Mesenchymal stem cell (in vitro differentiated cells and primary cell): Measurements from ENCODE around the gene FADS6.

Experiments
- DNase-seq: peaks from one replicate; pipeline ENCODE4 v3.0.0-alpha.2; 2013
- H2AFZ ChIP-seq: one replicate; pipeline ENCODE4 v1.6.1; 2013; ENCODE audit warnings: low read depth, mild to moderate bottlenecking, control low read depth, inconsistent platforms, low read length, moderate library complexity
- H2AK5ac ChIP-seq: 2 replicates; pipeline ENCODE4 v1.6.1; 2013; ENCODE audit warnings: low read length, moderate library complexity, mild to moderate bottlenecking, inconsistent platforms; ENCODE audit not compliant: severe bottlenecking
- H2BK120ac ChIP-seq: one replicate; pipeline ENCODE4 v1.6.1; 2013; ENCODE audit warnings: low read depth, mild to moderate bottlenecking, inconsistent platforms, low read length, moderate library complexity
- H2BK12ac ChIP-seq, 2 experiments: one replicate each; pipeline ENCODE4 v1.6.1; 2013; ENCODE audit warnings: inconsistent platforms in 2 of 2, low read length in 2 of 2, mild to moderate bottlenecking in 2 of 2, moderate library complexity in 2 of 2, control low read depth in 1 of 2
- H2BK15ac ChIP-seq: one replicate; pipeline ENCODE4 v1.6.1; 2013; ENCODE audit warnings: mild to moderate bottlenecking, low read depth, inconsistent platforms; ENCODE audit not compliant: poor library complexity, severe bottlenecking
- H2BK5ac ChIP-seq: 2 replicates; pipeline ENCODE4 v1.6.1; 2013; ENCODE audit warnings: low read depth, mild to moderate bottlenecking, low read length, control low read depth, inconsistent platforms; ENCODE audit not compliant: poor library complexity, severe bottlenecking
- H3K14ac ChIP-seq, 2 experiments: one replicate each; pipeline ENCODE4 v1.6.1; 2013; ENCODE audit warnings: inconsistent platforms in 2 of 2, low read length in 2 of 2, control low read depth in 1 of 2, mild to moderate bottlenecking in 1 of 2, moderate library complexity in 1 of 2
- H3K18ac ChIP-seq, 2 experiments: one replicate each; pipeline ENCODE4 v1.6.1; 2013; ENCODE audit warnings: inconsistent platforms in 2 of 2, low read length in 2 of 2, control low read depth in 1 of 2, low read depth in 1 of 2, mild to moderate bottlenecking in 1 of 2
- H3K23ac ChIP-seq, 2 experiments: one replicate each; pipeline ENCODE4 v1.6.1; 2013; ENCODE audit warnings: inconsistent platforms in 2 of 2, low read length in 2 of 2, mild to moderate bottlenecking in 2 of 2, moderate library complexity in 2 of 2, control low read depth in 1 of 2
- H3K27ac ChIP-seq: 2 replicates; pipeline ENCODE4 v1.5.1; 2013; ENCODE audit warnings: mild to moderate bottlenecking, moderate library complexity, low read length, control low read depth, inconsistent platforms; ENCODE audit not compliant: poor library complexity, severe bottlenecking
- H3K27me3 ChIP-seq, 2 experiments: 2 replicates each; pipeline versions ENCODE4 v1.6.1 to v1.7.0; 2013; ENCODE audit warnings: low read length in 2 of 2, mild to moderate bottlenecking in 2 of 2, moderate library complexity in 2 of 2, control low read depth in 1 of 2, inconsistent platforms in 1 of 2; ENCODE audit not compliant: control insufficient read depth in 1 of 2, insufficient read depth in 1 of 2
- H3K36me3 ChIP-seq, 2 experiments: 2 replicates each; pipeline versions ENCODE4 v1.6.1 to v1.7.0; 2013; ENCODE audit warnings: low read length in 2 of 2, control low read depth in 1 of 2, inconsistent platforms in 1 of 2, low read depth in 1 of 2, mild to moderate bottlenecking in 1 of 2; ENCODE audit not compliant: insufficient read depth in 2 of 2, control insufficient read depth in 1 of 2
- H3K4ac ChIP-seq, 2 experiments: one replicate each; pipeline ENCODE4 v1.6.1; 2013; ENCODE audit warnings: inconsistent platforms in 2 of 2, low read length in 2 of 2, mild to moderate bottlenecking in 2 of 2, moderate library complexity in 2 of 2, control low read depth in 1 of 2, low read depth in 1 of 2
- H3K4me1 ChIP-seq: 2 replicates; pipeline ENCODE4 v1.6.1; 2013; ENCODE audit warnings: low read depth, low read length, control low read depth; ENCODE audit not compliant: control insufficient read depth, insufficient read depth
- H3K4me2 ChIP-seq: 2 replicates; pipeline ENCODE4 v1.6.1; 2013; ENCODE audit warnings: low read length, mild to moderate bottlenecking, inconsistent platforms; ENCODE audit not compliant: poor library complexity, severe bottlenecking
- H3K4me3 ChIP-seq, 2 experiments: 2 replicates each; pipeline versions ENCODE4 v1.5.1 to v1.7.0; 2013; ENCODE audit warnings: low read length in 2 of 2, mild to moderate bottlenecking in 2 of 2, control low read depth in 1 of 2, low read depth in 1 of 2; ENCODE audit not compliant: insufficient read depth in 1 of 2
- H3K79me1 ChIP-seq: replicated peaks from 2 replicates; pipeline ENCODE4 v1.6.1; 2013; ENCODE audit warnings: mild to moderate bottlenecking, control low read depth, low read length, inconsistent platforms; ENCODE audit not compliant: poor library complexity, severe bottlenecking
- H3K9ac ChIP-seq: 2 replicates; pipeline ENCODE4 v1.7.0; 2013; ENCODE audit warnings: mild to moderate bottlenecking, low read length, moderate library complexity
- H3K9me3 ChIP-seq: 2 replicates; pipeline ENCODE4 v1.7.0; 2013; ENCODE audit warnings: mild to moderate bottlenecking, low read length; ENCODE audit not compliant: control insufficient read depth
- H4K8ac ChIP-seq: one replicate; pipeline ENCODE4 v1.6.1; 2013; ENCODE audit warnings: inconsistent platforms, mild to moderate bottlenecking, low read length, moderate library complexity
- H4K91ac ChIP-seq: one replicate; pipeline ENCODE4 v1.6.1; 2013; ENCODE audit warnings: mild to moderate bottlenecking, low read length, inconsistent platforms
- WGBS: methylation state at CpG from one replicate; pipeline ENCODE4 v1.1.7; 2013; ENCODE audit warnings: mixed read lengths; 5-methylcytosine and 5-hydroxymethylcytosine counted together

The FADS6 gene

GRCh38 chr17:74938194-74938950 lies 44.9 kb upstream of the FADS6 start:
- Histone ChIP-seq H2BK5ac (no peak overlapping the region), H3K4me2 (no peak overlapping the region), H4K8ac (no peak overlapping the region), H3K4me3 (no peak overlapping the region), H3K4me1 (peaks cover 6% of the 10 kb centered on the region), H3K14ac (no peak overlapping the region), H3K4ac (no peak overlapping the region), H3K79me1 (no peaks in the 10 kb centered on the region), H3K23ac (no peak overlapping the region), H3K36me3 (no peaks in the 10 kb centered on the region), H4K91ac (no peak overlapping the region), H3K9ac (no peak overlapping the region), H3K9me3 (no peaks in the 10 kb centered on the region), H2BK12ac (no peak overlapping the region), H3K18ac (no peak overlapping the region), H3K27ac (no peak overlapping the region), H2AFZ (no peak overlapping the region), H3K27me3 (peaks cover 82 to 90% of the 10 kb centered on the region in 2 experiments), H2BK120ac (no peak overlapping the region), H2BK15ac (no peak overlapping the region), H2AK5ac (no peak overlapping the region)
- 66% methylated on average over 8 of the region's 8 CpGs for WGBS
- no peak for DNase-seq

GRCh38 chr17:74937064-74938051 lies 43.9 kb upstream of the FADS6 start:
- Histone ChIP-seq H2BK120ac (no peak overlapping the region), H3K9me3 (no peaks in the 10 kb centered on the region), H3K4me2 (no peak overlapping the region), H3K23ac (no peak overlapping the region), H4K8ac (no peak overlapping the region), H2BK5ac (no peak overlapping the region), H2BK15ac (no peak overlapping the region), H3K27ac (no peak overlapping the region), H3K27me3 (peaks cover 85 to 94% of the 10 kb centered on the region in 2 experiments), H3K4ac (no peak overlapping the region), H3K4me3 (no peak overlapping the region), H3K4me1 (peaks cover 6% of the 10 kb centered on the region), H3K79me1 (no peaks in the 10 kb centered on the region), H2BK12ac (no peak overlapping the region), H2AK5ac (no peak overlapping the region), H3K36me3 (no peaks in the 10 kb centered on the region), H3K18ac (no peak overlapping the region), H3K14ac (no peak overlapping the region), H2AFZ (no peak overlapping the region), H4K91ac (no peak overlapping the region), H3K9ac (no peak overlapping the region)
- DNase-seq, result no peak
- WGBS, result 42% methylated on average over 9 of the region's 11 CpGs

- H2BK120ac ChIP-seq, result no peak overlapping the region
- no peaks in the 10 kb centered on the region for H3K36me3 ChIP-seq
- 22% methylated on average over 11 of the region's 12 CpGs for WGBS
- H3K18ac ChIP-seq, result no peak overlapping the region
- H3K23ac ChIP-seq, result no peak overlapping the region
- DNase-seq, result no peak
- no peak overlapping the region for H2AK5ac ChIP-seq
- peaks cover 88 to 94% of the 10 kb centered on the region in 2 experiments for H3K27me3 ChIP-seq
- H2BK5ac ChIP-seq, result no peak overlapping the region
- H3K27ac ChIP-seq, result no peak overlapping the region
- no peak overlapping the region for H3K4ac ChIP-seq
- no peak overlapping the region for H3K4me2 ChIP-seq
- no peak overlapping the region for H2BK12ac ChIP-seq
- no peak overlapping the region for H4K91ac ChIP-seq
- H2AFZ ChIP-seq, result no peak overlapping the region
- H3K9me3 ChIP-seq, result no peaks in the 10 kb centered on the region
- no peak overlapping the region for H2BK15ac ChIP-seq
- peaks cover 6% of the 10 kb centered on the region for H3K4me1 ChIP-seq
- H3K14ac ChIP-seq, result no peak overlapping the region
- H3K9ac ChIP-seq, result no peak overlapping the region
- H3K4me3 ChIP-seq, result no peak overlapping the region
- H3K79me1 ChIP-seq, result no peaks in the 10 kb centered on the region
- no peak overlapping the region for H4K8ac ChIP-seq
Measured at GRCh38 chr17:74936470-74936799, 43.0 kb upstream of the FADS6 start.
